Medulla oblongata (tissue), 1 donor: ENCODE data around the gene PDE9A.
A peak's percentile ranks its signal among the peaks of the same experiment; 100 is the strongest.

Experiments used
- DNase-seq: peaks from one replicate; pipeline ENCODE4 v3.0.0-alpha.2; 2015; ENCODE audit errors: extremely low spot score

Gene PDE9A

DNA sequence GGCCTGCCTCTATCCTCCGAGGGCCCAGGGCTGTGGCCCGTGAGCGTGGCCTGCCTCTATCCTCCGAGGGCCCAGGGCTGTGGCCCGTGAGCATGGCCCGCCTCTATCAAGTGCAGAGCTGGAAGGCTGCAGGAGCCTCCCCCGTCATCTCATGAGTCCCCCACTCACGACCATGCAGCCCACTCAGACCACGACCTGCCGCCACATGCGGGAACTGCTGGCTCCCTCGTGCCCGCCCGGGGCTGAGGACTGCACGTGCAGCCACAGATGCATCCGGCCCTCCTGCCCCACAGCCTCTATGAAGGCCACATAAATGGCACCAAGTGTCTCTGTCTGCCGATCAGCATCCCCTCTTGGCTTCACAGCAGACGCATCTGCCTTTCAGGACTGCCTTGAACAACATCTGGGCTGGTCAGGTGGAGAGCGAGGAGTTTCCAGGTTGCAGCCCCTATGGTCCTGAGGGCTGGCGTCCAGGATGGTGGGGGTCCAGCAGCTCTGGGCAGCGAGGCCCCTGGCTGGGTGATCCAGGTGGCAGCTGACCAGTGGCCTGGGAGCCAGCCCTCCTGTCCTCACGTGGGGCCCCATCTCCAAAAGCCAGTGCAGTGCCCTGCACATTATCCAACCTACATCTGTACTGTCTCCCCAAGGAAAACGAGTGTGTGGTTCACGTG, 103.3 kb downstream of the PDE9A start:
- no peak for DNase-seq

DNA sequence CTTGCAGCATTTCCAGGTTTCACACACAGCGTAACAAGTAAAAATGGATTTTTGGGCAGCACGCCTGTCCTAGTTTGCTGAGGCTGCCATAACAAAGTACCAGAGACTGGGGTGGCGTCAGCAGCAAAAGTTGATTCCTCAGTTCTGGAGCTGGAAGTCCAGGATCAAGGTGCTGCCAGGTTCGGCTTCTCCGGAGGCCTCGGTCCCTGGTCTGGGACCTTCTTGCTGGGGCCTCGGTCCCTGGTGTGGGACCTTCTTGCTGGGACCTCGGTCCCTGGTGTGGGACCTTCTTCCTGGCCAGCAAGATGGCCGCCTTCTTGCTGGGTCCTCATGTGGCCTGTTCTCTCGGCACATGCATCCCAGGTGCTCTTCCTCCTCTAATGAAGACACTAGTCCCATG, 104.0 kb downstream of the PDE9A start:
- DNase-seq, result no peak

DNA sequence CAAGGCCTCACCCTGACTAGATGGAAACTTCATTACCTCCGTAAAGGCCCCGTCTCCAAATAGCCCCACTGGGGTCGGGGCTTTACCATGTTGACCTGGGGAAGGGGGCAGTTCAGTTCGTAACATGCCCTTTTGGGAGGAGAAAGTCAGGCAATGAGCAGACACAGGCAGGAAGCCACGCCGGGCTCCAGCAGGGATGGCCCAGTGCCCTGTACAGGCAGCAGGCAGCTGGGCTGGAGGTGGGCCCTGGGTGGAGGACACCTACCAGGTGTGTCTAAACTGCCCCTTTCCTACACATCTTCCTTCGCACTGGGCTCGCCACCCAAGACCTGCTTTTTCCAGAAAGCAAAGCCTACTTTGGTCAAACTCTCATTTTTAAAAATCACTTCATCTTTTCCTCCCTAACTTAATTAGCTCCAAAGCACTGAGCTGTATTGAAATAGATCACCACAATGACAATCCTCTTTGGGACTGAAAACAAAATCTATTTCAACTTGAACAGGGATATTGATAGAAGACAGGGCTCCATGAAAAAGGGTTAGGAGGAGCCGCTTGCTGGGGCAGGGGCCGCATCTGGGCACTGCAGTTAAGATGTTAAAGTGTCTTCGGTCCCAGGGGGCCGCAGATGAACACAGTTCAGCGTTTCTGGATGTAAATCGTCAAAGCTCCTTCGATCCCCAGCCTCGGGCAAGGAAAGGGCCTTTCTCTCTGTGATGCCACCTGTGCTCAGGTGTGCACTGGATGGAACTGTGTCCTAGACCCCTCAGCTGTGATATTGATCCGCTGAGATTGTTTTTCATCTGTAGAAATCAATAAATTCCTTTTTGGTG, 104.6 kb downstream of the PDE9A start:
- DNase-seq, result no peak

DNA sequence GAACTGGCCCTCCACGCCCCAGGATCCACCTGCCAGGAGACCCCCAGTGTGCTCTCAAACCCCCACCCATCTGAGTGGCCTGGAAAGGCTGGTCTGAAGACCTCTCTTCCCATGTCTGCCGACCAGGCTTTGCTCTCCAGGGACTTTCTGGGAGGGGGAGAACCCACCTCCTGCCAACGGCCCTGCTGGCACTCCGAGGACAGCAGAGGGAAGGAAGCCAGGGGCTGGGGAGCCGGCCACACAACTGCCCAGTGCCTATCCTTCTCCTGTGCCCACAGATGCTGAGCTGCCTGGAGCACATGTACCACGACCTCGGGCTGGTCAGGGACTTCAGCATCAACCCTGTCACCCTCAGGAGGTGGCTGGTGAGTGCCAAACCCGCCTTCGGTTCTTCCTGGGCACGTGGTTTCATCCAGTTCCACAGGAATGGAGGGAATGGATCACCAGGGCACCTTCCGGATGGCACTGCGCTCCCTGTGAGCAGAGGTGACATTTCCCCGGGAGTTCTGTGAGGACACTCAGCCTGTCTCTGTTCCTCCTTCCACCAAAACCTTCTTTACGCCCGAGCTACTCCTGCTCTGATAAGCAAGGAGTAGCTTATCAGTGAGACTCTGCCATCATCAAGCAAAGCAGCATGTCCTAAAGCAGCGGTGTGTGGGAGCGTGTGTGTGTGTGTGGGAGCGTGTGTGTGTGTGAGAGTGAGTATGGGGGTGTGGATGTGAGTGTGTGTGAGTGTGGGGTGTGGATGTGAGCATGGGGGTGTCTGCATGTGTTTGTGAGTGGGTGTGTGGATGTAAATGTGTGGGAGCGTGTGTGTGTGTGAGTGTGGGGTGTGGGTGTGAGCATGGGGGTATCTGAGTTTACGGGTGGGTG, 105.5 kb downstream of the PDE9A start:
- DNase-seq, result no peak

DNA sequence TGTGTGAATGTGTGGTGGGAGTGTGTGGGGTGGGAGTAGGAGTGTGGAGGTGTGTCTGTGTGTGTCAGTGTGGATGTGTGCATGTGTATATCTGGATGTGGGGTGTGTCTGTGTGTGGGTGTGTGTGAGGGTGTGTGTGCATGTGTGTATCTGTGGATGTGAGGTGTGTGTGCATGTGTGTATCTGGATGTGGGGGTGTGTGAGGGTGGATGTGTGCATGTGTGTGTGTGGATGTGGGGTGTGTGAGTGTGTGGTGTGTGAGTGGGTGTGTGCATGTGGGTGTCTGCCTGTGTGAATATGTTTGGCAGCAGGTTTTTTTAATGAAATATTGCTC, 106.1 kb downstream of the PDE9A start:
- DNase-seq, result no peak

DNA sequence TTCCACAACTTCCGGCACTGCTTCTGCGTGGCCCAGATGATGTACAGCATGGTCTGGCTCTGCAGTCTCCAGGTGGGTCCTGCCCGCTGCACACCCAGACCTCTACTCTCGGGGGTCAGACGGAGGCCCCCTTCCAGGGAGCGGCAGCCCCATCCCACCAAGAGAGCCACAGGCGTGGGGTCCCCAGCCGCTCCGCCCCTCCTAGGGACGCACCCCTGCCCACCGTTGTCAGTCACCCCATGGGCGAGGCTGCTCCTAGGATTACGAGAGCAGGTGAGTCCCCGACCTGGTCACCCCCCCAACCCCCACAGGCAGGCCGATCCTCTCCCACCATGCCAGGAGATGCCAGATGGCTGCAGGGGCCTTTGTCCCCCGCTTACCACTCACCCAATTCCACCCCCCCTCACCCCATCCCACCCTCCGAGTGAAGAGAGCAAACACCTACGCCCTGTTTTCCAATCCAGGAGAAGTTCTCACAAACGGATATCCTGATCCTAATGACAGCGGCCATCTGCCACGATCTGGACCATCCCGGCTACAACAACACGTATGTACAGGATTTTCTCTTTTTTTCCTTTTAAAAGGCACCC, 107.0 kb downstream of the PDE9A start:
- no peak for DNase-seq

DNA sequence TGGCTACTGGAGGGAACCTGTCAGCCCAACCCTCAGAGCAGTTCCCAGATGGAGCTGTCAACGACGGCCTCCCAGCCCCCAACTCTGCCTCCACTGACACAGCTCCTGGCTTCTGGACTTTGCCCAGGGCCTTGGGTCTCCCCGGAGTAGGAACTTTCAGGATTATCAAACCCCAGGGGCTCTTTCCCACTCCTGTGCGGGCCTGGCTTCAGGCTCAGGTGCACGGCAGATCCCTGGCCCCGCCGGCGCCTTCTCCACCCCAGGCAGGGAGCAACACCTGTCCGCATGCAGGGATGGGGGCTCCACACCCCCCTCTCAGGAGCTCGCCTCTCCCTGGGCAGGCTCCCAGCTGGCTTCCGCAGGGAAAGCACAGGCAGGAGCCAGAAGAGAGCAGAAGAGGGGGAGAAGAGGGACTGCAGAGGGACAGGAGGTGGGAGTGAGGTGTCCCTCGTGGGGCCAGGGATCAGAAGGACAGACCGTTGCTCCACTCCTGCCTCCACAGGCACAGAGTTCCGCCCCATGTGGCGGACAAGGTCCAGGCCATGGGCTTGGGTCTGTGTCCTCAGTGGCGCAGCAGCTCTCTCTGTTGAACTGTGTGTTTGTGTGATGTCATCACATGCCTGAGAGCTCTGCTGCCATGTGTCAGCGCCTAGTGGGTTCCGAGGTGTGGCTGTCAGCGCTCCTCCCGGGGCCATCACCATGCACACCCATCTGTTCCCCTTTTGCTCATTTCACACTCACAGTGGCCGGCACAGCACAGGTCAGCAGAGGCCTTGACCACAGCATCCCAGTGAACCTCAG, 107.7 kb downstream of the PDE9A start:
- DNase-seq, result no peak

DNA sequence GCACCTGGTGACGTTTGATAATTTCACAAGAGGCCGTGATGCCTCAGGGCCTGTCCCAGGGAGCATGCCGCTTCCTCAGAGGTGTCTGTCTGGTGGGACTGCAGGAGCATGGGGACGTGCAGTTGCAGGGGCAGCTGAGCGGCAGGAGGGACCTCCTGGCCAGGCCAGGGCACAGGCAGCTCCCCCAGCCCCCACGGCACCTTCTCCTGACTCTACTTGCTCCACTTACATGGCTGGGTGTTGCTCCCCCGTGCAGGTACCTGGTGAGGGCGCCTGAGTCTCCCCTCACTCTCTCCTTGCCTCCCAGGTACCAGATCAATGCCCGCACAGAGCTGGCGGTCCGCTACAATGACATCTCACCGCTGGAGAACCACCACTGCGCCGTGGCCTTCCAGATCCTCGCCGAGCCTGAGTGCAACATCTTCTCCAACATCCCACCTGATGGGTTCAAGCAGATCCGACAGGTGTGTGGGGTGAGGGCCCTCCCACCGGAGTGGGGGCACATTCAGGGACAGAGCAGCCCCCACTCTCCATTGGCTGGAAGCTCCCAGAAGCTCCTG, 108.4 kb downstream of the PDE9A start:
- no peak for DNase-seq

DNA sequence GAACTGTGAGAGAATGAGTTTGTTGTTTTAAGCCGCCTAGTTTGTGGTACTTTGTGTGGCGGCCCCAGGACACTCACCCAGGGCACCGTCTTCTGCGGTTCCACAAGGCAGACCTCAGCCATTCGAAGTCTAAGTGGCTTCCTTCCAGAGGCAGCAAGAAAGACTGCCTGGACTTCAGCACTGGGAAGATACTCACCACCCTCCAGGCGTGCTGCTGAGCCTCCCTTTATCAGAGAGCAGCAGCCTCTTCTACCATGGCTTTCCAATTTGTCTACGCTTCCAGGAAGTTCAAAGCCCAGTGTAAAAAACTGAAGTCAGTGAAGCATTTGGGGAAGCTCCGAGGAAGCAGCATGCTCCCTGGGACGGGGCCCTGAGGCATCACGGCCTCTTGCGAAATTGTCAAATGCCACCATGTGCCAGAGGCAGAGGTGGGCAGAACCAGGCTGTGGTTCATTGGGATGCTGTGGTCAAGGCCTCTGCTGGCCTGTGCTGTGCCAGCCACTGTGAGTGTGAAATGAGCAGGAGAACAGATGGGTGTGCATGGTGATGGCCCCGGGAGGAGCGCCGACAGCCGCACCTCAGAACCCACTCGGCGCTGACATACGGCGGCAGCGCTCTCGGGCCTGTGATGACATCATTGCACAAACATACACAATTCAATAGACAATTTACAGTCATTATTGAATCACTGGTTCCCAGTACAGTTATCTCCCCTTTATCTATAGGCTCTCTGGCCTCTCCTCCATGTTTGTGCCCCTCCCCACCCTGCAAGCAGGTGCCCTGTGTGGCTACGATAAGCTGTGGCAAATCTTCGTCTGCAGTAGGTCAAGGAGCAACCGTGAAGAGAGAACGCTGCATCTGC, 110.4 kb downstream of the PDE9A start:
- peak; percentile 35 for DNase-seq

DNA sequence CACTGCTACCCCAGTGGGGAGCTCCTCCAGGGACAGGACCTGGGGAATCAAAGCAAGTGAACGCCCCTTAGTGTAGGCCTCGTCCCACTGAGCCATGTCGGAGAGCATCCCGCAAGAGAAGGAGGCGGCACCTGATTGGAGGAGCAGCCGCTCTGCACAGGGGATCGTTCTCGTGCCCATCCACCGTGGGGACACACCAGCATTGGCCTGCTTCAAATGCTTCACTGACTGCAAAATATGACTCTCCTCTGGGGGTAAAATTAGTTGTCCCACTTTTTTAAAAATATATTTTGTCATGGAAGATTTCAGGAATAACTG, 111.0 kb downstream of the PDE9A start:
- DNase-seq, result no peak

DNA sequence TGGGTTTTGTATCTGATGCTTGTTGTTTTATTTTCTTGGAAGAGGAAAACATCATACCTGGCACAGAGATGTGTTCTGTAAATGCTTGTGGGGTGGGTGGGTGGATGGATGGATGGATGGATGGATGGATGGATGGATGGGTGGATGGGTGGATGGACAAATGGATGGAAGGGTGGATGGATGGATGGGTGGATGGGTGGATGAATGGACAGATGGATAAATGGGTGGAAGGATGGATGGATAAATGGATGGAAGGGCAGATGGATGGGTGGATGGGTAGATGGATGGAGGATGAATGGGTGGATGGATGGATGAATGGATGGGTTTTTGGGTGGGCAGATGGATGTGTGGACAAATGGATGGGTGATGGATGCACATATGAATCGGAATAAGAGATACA, 111.5 kb downstream of the PDE9A start:
- no peak for DNase-seq

DNA sequence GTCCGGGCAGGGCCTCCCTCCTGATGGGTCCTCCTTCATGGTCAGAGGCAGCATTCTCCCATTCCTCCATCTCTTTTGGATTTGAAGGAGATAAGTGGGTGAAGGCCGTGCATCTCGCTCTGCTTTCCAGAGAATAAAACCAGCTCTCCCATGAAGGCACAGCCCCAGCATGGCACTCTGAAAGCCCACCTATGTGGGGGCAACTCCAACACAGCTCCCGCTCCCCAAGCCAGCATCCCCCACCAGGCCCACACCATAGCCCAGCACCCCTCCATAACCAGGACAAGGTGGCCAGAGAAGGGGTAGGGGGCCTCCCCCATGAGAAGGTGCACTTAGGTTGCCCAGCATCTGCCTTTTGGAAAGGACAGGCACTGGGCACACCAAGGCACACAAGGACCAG, 112.2 kb downstream of the PDE9A start:
- no peak for DNase-seq

DNA sequence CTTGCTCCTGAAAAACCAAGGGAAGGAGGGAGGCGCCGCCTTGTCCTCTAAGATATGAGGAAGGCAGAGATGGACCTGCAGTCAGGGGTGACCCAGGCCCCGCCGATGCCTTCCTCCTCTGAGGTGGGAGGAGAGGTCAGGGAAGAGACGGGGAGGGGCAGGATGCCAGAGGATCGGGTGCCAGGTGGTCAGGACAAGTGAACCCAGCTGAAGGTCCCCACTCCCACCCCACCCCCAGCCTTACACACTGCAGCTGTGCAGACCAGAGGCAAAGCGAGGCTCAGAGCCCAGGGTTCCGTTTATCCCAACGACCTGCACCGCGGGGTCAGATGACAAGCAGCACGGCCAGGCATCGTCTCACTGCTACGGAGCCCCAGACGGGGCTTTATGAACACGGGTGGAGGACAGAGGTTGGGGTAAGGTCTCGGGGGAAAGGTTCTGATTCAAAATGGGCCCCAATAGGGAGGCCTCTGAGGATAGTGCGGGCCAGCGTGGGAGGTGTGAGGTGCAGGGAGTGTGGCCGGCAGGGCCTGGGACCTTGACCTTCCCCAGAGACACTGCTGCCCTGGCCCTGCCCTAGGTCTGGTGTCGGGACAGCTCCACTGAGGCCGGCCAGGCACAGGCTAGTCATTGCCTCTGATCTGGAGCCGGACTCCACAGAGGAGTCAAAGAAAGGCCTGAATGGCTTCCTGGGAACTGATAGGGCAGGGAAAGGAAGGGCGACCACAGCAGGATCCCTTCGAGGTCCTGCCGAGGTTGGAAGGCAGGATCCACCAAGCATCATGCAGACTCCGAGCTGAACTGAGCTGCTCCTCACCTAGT, 113.5 kb downstream of the PDE9A start:
- DNase-seq, result no peak

DNA sequence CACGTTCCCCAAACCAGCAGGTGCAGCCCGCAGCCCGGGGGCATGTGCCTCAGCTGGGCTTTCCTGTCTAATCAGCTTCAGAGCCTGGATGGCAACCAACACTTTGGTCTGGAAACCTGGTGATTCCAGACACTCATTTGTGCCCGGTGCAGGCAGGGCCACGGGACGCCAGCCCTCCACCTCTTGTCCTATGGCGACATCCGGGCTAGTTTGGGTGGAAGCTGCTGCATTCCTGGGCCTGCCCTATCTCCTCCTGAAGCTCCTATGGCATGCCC, 114.1 kb downstream of the PDE9A start:
- DNase-seq, result no peak

DNA sequence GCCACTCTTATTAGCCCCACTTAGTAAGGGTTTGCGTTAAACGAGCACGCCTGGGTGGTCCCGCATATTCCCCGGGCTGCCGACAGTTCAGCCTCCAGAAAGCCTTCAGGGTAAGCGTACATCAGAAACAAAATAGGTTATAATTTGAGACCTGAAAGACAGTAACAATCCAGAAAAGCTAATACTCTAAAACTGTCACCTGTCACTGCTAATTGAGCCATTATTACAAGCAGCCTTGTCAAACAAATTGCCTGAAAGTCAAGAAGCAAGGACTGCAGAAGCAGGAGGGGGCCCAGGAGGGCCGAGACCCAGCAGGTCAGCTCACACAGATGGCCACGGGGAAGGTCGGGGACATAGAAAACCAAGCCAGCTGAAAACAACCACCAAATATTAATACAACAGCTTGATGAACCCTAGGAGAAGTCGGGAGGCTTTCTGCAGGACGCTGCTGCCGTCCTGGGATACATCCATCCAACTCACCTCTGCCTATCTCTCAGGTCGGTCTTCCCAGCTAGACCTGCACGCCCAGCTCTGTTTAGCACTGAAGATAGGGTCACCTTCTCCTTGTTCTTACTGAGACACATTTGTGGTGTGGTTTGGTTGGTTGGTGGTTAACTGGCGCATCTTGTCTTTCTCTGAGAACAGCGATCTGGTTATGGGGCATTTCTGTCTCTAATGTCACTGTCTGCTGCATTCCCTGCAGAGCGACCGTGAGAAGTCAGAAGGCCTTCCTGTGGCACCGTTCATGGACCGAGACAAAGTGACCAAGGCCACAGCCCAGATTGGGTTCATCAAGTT, 115.1 kb downstream of the PDE9A start:
- no peak for DNase-seq

DNA sequence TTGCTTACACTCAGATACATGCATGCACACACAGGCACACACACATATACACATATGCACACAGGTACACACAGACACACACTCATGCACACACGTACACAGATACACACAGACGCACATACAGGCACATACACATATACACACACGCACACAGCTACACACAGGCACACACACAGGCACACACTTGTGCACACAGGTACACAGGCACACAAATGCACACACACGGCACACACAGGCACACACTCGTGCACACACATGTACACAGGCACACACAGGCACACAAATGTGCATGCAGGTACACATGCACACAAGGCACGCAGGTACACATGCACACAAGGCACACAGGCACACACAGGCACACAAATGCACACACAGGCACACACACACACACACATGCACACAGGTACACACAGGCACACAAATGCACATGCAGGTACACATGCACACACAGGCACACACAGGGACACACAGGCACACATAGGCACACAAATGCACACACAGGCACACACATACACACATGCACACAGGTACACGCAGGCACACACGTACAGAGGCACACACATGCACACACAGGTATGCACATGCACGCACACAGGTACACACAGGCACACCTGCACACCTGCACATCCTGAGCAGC, 115.9 kb downstream of the PDE9A start:
- no peak for DNase-seq

DNA sequence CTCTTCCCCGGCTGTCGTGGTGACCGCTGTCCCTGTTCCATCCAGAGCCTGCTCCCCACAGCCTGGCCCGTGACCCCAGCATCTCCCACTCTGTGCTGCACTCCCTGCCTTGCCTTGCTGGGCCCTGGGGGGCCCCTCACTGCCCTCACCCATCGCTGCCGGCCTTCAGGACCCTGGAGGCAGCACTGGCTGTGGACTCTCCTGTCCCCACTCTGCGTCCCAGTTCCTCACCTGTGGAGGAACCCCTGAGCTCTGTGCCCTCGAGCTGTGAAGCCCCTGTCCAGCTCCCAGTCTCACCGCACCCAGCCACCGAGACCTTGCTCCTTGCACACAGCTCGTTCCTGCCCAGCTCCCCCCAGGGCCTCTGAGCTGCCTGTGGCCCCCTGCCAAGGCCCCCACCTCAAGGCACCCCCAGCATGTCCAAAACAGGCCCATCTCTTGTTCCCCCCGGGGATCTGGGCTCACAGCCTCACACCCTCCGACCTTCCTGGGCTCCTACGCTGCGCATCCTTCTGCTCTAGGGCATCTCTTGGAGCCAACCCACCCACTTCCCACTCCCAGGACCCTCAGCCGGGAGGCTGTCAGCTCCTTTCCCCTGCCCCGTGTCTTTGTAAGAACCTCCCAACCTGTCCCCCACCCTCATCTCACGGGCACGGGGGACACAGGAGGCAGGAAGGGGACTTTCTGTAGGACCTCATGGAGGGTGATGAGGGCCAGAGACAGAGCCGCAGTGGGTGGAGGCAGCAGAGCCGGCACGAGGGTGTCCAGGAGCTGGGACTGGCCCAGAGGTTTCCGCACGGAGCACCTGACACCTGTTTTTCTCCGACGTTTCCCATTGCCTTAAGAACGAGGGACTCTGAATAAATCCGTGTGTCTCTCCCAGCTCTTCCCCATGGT, 116.6 kb downstream of the PDE9A start:
- no peak for DNase-seq
